G401 (cell line): ENCODE measurements around the gene JMJD4. TPM values are rescaled to one million over a fixed set of nuclear protein-coding genes. Genes with fewer than 3 reads are reported as not detected.
A peak's percentile ranks its signal among the peaks of the same experiment; 100 is the strongest.

Experiments used
- DNase-seq: peaks from one replicate; pipeline ENCODE4 v3.0.0-alpha.2; 2015; ENCODE audit warnings: low spot score
- in situ Hi-C: cut with HindIII; loops from 2 replicates; pipeline ENCODE4 v1.10.0; 2016; ENCODE audit warnings: low sequenced_read_pairs, mixed read lengths
- total RNA-seq: library from RNA; depleted of rRNA; stranded (reverse); fragments of >200 nt; shearing (Covaris generic); gene quantifications from 2 replicates; pipeline ENCODE4 v1.2.3, GENCODE V29; 2014; rRNA removed

JMJD4 gene, protein sequence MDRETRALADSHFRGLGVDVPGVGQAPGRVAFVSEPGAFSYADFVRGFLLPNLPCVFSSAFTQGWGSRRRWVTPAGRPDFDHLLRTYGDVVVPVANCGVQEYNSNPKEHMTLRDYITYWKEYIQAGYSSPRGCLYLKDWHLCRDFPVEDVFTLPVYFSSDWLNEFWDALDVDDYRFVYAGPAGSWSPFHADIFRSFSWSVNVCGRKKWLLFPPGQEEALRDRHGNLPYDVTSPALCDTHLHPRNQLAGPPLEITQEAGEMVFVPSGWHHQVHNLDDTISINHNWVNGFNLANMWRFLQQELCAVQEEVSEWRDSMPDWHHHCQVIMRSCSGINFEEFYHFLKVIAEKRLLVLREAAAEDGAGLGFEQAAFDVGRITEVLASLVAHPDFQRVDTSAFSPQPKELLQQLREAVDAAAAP
- 38.3 and 38.7 TPM in 2 replicates for total RNA-seq

DNA sequence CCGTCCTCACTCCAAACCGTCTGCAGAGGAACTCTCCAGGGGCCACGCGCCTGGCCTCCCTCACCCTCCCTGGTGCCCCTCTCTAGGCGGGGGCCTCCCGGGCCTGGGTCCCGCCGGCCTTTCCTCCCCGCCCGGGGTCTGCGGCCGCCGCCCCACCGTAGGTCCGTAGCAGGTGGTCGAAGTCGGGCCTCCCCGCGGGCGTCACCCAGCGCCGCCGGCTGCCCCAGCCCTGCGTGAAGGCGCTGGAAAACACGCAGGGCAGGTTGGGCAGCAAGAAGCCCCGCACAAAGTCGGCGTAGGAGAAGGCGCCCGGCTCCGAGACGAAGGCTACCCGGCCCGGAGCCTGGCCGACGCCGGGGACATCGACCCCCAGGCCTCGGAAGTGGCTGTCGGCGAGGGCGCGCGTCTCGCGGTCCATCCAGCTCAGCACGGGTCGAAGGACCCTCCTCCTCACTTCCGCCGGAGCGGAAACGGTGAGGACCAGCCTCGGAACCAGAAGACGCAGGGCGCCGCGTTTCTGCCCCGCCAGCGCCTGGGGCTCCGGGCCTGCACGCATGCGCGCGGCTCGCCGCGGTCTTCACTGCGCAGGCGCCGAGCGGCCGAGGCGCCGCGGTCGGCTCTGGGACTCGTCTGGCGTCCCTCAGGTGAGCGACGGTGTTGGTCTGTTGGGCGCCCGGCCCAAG, at the start of gene JMJD4, which contains the start of gene SNAP47:
TSS of gene JMJD4 (minus strand) at position 447 of the 683 bp plus-strand sequence. CDS start at position 418, 29 bp downstream.
TSS of gene SNAP47 (plus strand) at position 580 of the 683 bp plus-strand sequence. CDS start 12,302 bp downstream, outside the sequence.
- DNase-seq: peak; percentile 85
- in situ Hi-C loops: no loop called here

DNA sequence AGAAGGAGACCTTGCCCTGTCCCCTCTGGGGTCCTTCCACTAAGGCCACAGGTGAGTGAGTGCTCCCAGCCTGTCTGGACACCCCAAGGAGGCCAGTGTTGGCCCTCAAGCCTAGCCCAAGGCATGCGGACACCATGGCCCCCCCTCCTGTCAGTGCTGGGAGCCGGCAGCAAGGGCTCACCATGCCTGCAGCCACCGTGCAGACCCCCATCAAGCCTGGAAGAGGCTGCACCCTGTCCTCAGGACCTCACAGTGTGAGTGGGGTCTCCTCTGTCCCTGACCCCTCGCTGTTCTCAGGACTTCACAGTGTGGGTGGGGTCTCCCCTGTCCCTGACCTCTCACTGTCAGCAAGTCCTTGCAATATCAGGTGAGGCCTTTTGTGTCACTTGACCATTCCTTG, 47.1 kb upstream of the JMJD4 start:
- in situ Hi-C loops: no loop called here

DNA sequence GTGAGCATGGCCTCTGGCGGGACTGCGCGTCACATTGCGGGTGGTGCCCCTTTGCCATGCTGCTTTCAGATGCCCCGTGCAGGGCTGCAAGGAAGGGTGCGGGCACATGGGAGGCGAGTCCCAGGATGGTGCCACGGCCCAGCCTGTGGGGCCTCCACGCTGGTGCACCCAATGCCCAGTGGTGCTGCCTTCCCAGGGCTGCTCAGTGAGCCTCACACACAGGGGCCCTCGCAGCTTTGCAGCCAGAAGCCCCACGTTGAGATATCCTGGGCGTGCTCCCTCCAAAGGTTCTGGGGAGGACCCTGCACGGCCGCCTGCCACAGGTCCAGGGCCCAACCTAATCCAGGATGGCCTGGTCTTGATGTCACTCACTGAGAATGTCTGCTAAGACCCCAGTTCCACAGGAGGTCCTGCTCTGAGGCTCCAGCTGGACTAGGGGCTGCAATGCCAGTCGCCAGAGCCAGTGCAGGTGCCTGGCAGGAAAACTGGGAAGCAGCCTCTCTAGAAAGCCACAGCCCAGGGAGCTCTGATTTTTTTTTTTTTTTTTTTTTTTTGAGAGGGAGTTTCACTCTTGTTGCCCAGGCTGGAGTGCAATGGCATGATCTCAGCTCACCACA, 46.3 kb upstream of the JMJD4 start:
- DNase-seq: no peak
- in situ Hi-C loops: no loop called here

More for the DNA sequence above, 47.1 kb upstream of the JMJD4 start:
- no peak for DNase-seq

DNA sequence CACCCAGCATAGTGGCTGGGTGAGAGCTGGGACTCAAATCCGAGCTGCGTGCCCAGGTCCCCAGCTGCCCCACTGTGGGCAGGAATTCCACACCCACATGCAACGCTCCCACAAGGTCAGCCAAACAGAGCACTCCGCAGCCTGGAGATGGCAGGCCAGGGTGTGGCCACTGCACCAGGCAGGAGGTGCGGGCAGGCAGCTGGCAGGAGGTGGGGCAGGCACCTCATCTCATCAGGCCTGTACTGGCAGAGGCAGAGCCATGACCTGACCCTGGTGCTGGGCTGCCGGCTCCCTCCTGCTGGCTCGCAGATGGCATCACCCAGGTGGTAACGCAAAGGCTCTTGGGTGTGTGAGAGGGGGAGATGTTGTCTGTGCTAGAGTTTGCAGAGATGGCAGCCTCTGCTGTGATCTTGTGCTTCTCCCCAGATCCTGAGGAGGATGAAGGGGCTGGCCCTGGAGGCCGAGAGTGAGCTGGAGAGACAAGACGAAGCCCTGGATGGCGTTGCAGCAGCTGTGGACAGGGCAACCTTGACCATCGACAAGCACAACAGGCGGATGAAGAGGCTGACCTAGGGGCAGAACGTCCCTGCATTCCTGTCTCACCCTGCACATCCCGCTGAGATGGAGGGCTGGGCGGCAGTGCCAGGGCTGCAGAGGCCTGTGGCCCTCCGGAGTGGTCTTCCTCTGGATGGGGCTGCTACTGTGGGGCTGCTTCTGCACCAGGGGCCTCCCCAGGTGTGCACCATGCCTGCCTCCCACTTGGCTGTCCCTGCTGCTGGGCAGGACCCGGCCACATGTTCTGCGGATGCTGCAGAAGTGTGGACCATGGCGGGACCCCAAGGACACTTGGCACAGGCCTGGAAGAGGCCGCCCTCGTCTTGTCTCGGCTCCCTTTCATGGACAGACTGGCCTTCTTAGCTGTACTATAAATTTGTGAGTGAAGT, 45.3 kb upstream of the JMJD4 start:
- DNase-seq: peak; percentile 75

DNA sequence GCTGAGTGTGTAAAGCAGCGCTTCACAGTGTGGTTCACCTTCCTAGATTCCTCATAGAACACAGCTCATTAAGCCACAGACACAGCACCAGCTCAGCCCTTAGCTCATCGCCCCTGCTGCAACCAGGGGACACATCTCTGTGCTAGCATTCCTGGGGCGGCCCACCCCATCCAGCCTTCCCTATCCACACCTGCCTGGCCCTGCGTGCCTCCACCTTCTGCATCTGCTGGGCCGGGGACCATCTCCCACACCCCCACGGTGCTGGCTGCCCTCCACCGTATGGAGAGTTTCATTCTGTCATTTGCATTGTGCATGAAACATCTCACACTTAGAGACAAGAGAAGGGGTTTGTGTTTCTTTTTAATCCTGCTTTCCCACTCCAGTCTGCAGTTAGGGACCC, 44.6 kb upstream of the JMJD4 start:
- in situ Hi-C loops: no loop called here

More for the DNA sequence above, 45.3 kb upstream of the JMJD4 start:
- in situ Hi-C loops: no loop called here

DNA sequence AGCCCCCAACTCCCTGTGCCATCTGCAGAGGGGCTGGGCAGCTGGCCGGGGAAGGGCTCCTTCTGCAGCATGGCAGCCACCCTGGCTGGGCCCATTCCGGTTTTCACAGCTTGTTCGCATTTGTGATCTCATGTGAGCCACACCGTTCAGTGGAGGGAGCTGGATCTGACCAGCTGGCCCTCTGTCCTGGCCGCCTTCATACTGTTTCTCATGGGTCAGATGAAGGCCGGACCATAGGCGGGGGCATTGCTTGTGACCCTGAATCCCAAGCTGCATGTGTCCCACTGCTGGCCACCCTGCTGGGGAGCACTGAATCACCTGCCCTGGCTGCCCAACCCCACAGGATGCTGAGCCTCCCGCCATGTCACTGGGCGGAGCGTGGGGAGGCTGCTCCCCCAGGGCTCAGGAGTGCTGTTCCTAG, 43.9 kb upstream of the JMJD4 start:
- peak; percentile 38 for DNase-seq
- in situ Hi-C loops: no loop called here

More for the DNA sequence above, 44.6 kb upstream of the JMJD4 start:
- peak; percentile 16 for DNase-seq

DNA sequence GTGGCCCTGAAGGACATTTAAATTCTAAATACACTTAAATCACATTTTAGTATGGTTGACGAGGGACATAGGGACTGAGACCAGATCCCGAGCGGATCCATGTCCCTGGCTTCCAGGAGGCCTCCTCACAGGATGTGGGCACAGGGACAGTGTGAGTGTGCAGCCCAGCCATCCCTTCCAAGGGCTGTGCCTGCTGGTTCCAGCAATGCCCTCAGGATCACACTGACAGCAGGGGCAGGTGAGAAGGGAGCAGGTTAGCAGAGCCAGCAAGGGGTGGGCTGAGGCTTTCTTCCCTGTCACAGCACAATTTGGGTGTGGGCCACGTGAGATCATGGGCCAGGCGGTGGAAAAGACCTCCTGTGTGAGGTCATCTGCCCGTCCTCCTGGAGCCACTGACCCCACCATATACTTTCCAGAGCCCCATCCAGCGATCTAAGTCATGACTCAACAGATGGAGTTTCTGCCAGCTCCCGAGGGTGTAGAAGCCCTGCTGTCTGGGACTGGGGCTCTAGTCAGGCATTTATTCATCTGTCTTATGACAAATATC, 43.4 kb upstream of the JMJD4 start:
- DNase-seq: peak; percentile 52
- in situ Hi-C loops: no loop called here

DNA sequence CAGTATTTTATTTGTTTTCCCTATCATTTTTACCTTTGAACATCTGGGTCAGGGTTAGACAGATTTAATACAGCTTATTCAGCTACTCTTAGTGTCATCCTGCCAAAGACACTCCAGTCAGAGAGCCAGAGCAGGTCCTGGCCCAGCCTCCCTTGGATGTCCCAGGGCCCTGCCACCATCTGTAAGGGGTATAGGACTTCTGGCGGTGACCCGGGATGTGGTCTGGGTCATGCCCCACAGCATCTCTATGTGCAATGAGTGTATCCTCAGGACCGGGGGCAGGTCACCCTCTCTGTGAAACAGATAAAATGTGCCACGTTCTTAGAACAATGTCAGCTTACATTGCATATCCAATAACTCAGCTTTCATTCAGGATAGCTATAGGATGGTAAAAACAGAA, 42.5 kb upstream of the JMJD4 start:
- no peak for DNase-seq
- in situ Hi-C loops: no loop called here

DNA sequence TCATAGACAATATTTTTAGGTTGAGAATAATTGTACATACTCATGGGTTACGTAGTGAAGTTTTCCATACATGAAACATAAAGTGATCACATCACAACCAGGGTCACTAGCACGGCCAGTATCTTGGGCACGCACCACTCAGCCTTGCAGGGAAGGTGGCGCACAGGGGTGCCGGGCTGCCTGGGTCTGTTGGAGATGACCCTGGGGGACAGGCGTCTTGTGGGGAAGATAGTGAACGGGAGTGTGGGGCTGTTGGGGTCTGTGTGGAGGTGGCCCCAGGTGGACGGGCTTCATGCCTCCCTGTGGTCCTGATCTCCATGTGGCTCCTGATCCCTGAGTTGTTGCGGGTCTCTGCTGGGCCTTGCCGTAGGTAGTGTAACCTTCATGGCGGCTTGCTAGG, 42.1 kb upstream of the JMJD4 start:
- DNase-seq: no peak
- in situ Hi-C loops: no loop called here

DNA sequence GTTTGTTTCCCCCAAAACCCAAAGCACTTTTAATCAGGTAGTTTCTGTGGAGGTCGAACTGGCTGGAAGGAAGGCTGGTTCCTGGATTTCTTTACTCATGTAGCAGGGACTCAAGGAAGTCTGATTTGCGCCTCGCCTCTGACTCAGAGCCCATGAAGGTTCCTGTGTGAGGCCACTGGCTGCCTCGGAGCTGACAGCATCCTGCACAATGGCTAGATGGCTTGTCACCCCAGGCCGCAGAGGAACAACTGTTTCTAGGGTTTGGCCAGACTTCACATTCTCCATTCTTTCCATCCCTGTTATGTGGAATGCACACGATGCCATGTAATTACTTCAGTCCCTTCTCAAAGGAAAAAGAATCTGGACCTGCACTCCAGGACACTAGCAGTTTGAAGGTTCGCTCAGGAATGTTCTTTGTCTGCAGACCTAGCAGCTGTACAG, 41.2 kb upstream of the JMJD4 start:
- in situ Hi-C loops: no loop called here

DNA sequence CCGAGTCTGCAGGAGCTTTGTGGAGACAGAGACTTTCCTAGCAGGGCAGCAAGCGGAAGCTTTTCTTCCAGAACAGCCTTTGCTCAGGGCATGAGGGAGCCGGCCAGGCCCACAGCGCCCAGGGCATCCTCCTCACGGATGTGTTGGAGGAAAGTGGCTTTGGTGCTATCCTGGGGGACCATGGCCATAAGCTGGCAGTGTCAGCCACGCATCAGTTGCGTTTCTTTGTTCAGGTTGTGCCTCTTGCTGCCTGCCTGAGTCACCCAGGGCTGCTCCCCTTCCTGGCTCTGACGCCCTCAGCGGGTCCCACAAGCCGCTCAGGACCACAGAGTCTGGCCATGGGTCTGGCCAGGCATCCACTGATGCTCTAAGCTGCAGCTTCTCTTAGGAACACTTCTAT, 40.7 kb upstream of the JMJD4 start:
- in situ Hi-C loops: no loop called here

More for the DNA sequence above, 41.2 kb upstream of the JMJD4 start:
- DNase-seq: no peak

DNA sequence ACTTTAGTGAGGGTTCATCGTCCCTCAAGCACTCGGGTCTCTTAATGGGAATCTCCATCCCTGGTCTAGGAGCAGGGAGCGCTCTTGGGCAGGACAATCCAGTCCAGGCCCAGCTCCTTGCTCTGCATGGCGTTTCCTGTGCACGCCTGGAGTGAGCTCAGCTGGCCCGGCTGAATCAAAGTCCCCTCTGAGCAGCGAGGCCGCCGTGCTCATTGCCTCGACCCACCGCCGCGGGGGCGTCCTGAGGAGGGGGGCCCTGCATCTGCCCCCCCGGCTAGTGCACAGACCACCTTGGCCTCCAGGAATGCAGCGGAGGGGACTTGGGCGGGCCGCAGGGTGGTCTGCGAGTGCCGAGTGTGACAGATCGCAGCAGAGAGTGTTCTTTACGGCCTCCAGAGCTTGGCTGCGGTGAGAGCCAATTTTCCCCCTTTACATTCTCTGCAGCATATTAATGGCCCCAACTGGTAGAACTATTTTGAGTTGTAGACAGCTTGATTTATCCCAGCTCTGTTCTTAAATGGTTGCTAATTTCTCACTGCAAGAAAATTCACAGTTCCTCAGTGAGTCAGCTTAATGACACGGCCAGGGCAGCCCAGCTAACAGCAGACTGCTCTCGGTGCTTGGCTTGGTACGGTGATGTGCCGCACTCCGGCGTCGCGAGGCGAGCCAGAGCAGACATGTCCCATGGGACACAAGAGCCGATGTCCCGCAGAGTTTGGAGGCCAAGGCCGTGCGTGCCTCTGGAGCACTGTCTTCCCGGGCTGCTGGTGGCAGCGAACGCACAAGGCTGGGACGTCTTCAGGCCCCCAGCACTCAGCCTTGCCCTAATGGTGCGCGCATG, 39.9 kb upstream of the JMJD4 start:
- DNase-seq: no peak
- in situ Hi-C loops: loop anchor here (25.0 kb wide), 1 partner anchor 162 kb away; the partner anchor contains the start of gene WNT9A

More for the DNA sequence above, 40.7 kb upstream of the JMJD4 start:
- DNase-seq: no peak

DNA sequence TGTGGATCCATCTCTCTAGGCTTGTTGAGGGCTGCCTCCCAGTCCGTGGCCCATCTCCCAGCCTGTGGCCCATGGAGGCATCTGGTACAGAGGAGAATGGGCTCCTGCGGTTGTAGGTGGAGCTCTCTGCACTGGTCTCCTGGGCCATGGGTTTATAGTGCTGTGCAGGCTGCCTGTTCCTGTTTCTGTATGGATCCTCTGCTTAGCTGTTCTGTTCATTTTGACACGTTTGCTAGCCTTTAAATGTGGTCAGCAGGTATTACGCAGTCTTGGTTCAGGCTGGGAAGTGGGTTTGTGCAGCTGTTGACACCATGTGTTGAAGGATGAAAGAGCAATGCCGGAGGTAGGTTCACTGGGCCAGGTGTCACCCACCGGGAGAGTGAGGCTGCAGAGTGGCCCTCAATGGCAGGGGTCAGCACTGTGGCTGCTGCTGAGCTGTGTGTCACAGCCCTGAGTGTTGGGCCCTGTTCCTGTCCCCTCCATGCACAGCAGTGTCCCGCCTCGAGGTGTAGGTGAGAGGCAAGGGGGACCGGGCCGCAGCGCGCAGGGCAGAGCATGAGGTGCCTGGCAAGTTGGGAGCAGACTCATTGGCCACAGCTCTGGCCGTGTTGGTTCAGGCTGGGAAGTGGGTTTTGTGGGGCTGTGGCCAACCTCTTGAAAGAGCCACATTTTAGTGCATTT, 39.1 kb upstream of the JMJD4 start:
- DNase-seq: no peak
- in situ Hi-C loops: loop anchor here (25.0 kb wide), 1 partner anchor 163 kb away; the partner anchor contains the start of gene WNT9A

DNA sequence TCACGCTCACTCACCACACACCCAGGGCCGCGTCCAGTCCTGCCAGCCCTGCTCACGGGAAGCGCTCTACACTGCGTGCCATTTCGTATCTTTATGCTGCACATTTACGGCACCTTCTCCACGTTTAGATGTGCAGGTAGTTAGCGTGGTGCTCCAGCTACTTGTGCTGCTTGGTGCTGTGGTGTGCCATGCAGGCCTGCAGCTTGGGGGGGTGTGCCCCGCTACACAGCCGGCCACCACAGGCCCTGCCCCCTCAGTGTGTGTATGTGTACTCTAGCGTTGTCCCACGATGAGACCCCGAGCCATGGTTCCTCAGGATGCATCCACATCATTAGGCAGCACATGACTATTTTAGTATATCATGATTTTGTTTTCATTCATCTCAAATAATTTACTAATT, 38.5 kb upstream of the JMJD4 start:
- no peak for DNase-seq
- in situ Hi-C loops: loop anchor here (25.0 kb wide), 1 partner anchor 164 kb away; the partner anchor contains the start of gene WNT9A

DNA sequence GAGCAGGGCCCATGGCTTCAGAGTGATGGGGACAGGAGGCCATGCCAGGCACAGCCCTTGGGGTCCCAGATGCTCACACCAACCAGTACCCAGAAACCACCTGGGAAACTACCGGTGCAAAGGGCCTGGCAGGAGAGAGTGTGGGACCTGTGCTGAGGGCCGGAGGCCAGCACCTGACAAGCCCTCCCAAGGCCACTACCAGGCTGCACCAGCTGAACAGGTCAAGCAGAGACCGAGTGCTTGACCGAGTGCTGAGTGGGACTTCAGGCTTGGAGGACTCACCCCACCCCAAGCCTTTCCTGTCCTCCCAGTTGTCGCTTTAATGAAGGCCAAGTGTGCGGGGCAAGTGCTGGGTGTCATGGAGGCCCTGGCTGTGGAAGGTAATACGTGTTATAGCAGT, 36.7 kb upstream of the JMJD4 start:
- in situ Hi-C loops: loop anchor here (25.0 kb wide), 1 partner anchor 166 kb away; the partner anchor contains the start of gene WNT9A
- no peak for DNase-seq

DNA sequence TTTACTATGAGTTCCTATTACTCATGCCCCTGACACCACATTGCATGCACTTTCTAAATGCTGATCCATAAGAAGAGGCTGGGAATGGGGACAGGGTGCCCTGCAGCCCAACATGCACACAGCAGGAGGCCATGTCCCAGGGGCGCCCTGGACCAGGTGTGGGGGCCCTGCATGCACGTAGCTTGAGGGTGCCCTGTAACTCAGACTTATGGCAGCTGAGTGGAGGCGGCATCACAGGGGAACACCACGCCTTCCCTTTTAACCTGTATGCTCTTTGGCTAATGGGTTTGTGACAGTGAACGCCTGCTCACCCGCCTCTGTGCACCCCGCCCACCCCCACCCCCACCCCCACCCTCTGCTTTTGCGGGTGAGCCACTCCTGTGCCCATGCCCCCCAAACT, 36.2 kb upstream of the JMJD4 start:
- no peak for DNase-seq
- in situ Hi-C loops: loop anchor here (25.0 kb wide), 1 partner anchor 166 kb away; the partner anchor contains the start of gene WNT9A

DNA sequence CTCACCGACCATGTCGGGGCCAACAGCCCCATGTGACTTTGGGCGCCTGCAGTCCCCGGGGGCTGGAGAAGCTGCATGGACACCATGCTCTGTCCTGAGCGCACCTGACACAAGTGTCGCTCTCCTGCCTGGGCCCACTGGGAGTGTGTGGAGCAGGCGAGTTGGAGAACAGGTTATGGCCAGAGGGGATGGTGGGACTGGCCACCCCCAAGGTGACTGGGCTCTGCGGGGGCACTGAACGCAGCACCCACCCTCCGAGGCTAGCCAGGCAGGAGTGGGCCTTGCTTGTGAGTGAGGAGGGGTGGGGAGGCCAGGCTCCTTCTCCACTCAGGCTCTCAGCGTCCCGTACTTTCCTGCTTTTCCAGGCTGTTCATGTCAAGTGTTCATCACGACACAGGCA, 35.7 kb upstream of the JMJD4 start:
- no peak for DNase-seq
- in situ Hi-C loops: loop anchor here (25.0 kb wide), 1 partner anchor 166 kb away; the partner anchor contains the start of gene WNT9A
